B cell (primary cell): ENCODE measurements around the gene GPHA2. TPM values are rescaled to one million over a fixed set of nuclear protein-coding genes. Genes with fewer than 3 reads are reported as not detected.

Source experiments
- ATAC-seq: fragments of 200-7000 bp; cut with Tn5 transposase; one replicate; pipeline ENCODE4 v1.10.0; 2021; ENCODE audit warnings: low read depth, mild to moderate bottlenecking, moderate number of reproducible peaks, moderate library complexity
- CTCF ChIA-PET: fragments of 350-600 bp; sonication (Branson Sonifier 250); formaldehyde crosslinking; loops from one replicate; lab custom pipeline; 2021; ENCODE audit warnings: antibody characterized with exemption, inconsistent platforms; lab: Charles Lee
- POLR2A ChIA-PET: fragments of 350-600 bp; sonication (Branson Sonifier 250); formaldehyde crosslinking; loops from one replicate; lab custom pipeline; 2021; ENCODE audit warnings: antibody characterized with exemption; lab: Charles Lee
- DNase-seq: peaks from one replicate; pipeline ENCODE4 v3.0.0; 2013
- H2AFZ ChIP-seq: 2 replicates; pipeline ENCODE4 v1.6.1; 2012; ENCODE audit warnings: mild to moderate bottlenecking, low read depth, low read length; ENCODE audit not compliant: insufficient read depth, poor library complexity, severe bottlenecking
- H3K27ac ChIP-seq, 2 donors: 1 replicate in 1 of 2; 2 replicates in 1 of 2; pipeline ENCODE4 v1.5.1; 2012 to 2013; ENCODE audit warnings: low read length in 2 of 2, mild to moderate bottlenecking in 2 of 2, moderate library complexity in 1 of 2
- H3K27me3 ChIP-seq, 4 experiments: fragments of 200-600 bp in 1 of 4; sonication (generic) in 1 of 4; replicated peaks in 1 of 4; 1 replicate in 2 of 4; 2 replicates in 2 of 4; pipeline versions ENCODE4 v1.6.1 to v1.7.0; 2013 to 2016; ENCODE audit warnings: low read length in 3 of 4, mild to moderate bottlenecking in 2 of 4, mixed read lengths in 1 of 4, moderate library complexity in 1 of 4; ENCODE audit not compliant: insufficient read depth in 4 of 4, control insufficient read depth in 3 of 4; ENCODE audit errors: control extremely low read depth in 1 of 4
- H3K36me3 ChIP-seq, 2 experiments: replicated peaks in 1 of 2; 1 replicate in 1 of 2; 2 replicates in 1 of 2; pipeline versions ENCODE4 v1.6.1 to v1.7.1; 2013; ENCODE audit warnings: low read length in 1 of 2; ENCODE audit not compliant: insufficient read depth in 2 of 2, control insufficient read depth in 1 of 2; ENCODE audit errors: control extremely low read depth in 1 of 2, extremely low read depth in 1 of 2
- H3K4me1 ChIP-seq, 2 donors: fragments of 200-600 bp in 1 of 2; sonication (generic) in 1 of 2; 1 replicate in 1 of 2; 2 replicates in 1 of 2; pipeline versions ENCODE4 v1.5.1 to v1.6.1; 2013 to 2017; ENCODE audit warnings: low read length in 2 of 2; ENCODE audit not compliant: control insufficient read depth in 2 of 2, insufficient read depth in 2 of 2
- H3K4me2 ChIP-seq: replicated peaks from 2 replicates; pipeline ENCODE3; 2012; ENCODE audit warnings: mild to moderate bottlenecking, low read depth, low read length; ENCODE audit not compliant: poor library complexity, severe bottlenecking
- H3K4me3 ChIP-seq, 5 experiments: fragments of 200-600 bp in 1 of 5; sonication (generic) in 1 of 5; 1 replicate in 3 of 5; 2 replicates in 2 of 5; pipeline versions ENCODE4 v1.5.1 to v1.7.0; 2011 to 2016; ENCODE audit warnings: low read length in 4 of 5, mild to moderate bottlenecking in 4 of 5, low read depth in 2 of 5, control low read depth in 1 of 5, moderate library complexity in 1 of 5; ENCODE audit not compliant: insufficient read depth in 1 of 5; ENCODE audit errors: control extremely low read depth in 1 of 5, extremely low read depth in 1 of 5
- H3K79me2 ChIP-seq: fragments of 200-600 bp; sonication (generic); one replicate; pipeline ENCODE4 v1.6.0; 2016; ENCODE audit warnings: low read length; ENCODE audit not compliant: control insufficient read depth, insufficient read depth
- H3K9ac ChIP-seq: fragments of 200-600 bp; sonication (generic); 2 replicates; pipeline ENCODE4 v1.6.1; 2017; ENCODE audit warnings: mild to moderate bottlenecking, low read length, moderate library complexity
- H3K9me3 ChIP-seq, 3 donors: one replicate each; pipeline versions ENCODE4 v1.6.1 to v1.7.1; 2013; ENCODE audit warnings: low read length in 2 of 3; ENCODE audit not compliant: control insufficient read depth in 2 of 3, insufficient read depth in 1 of 3; ENCODE audit errors: control extremely low read depth in 1 of 3
- H4K20me1 ChIP-seq: 2 replicates; pipeline ENCODE4 v1.6.0; 2012; ENCODE audit warnings: mild to moderate bottlenecking, low read length; ENCODE audit not compliant: insufficient read depth, control insufficient read depth, poor library complexity, severe bottlenecking
- H3K27ac Mint-ChIP-seq: one replicate; pipeline ENCODE4 v1.8.0; 2021; ENCODE audit warnings: mixed read lengths
- H3K27me3 Mint-ChIP-seq: one replicate; pipeline ENCODE4 v1.8.0; 2021; ENCODE audit warnings: mixed read lengths
- H3K4me1 Mint-ChIP-seq: one replicate; pipeline ENCODE4 v1.8.0; 2021; ENCODE audit warnings: mixed read lengths
- H3K4me3 Mint-ChIP-seq: one replicate; pipeline ENCODE4 v1.8.0; 2021; ENCODE audit warnings: mixed read lengths
- H3K9me3 Mint-ChIP-seq: one replicate; pipeline ENCODE4 v1.8.0; 2022; ENCODE audit warnings: mixed read lengths; ENCODE audit not compliant: insufficient read depth
- CTCF ChIP-seq: fragments of 200-600 bp; IDR thresholded peaks from one replicate; pipeline ENCODE4 v1.8.0; 2022; ENCODE audit warnings: antibody characterized with exemption, mild to moderate bottlenecking
- EZH2 ChIP-seq: IDR thresholded peaks from 2 replicates; pipeline ENCODE4 v1.6.1; 2012; ENCODE audit warnings: borderline replicate concordance, low read depth, mild to moderate bottlenecking, moderate library complexity, low read length; ENCODE audit not compliant: insufficient read depth, poor library complexity, severe bottlenecking
- WGBS: methylation state at CpG from one replicate; pipeline ENCODE4 v1.1.5; 2013; ENCODE audit warnings: missing lambda C conversion rate; ENCODE audit not compliant: insufficient coverage; 5-methylcytosine and 5-hydroxymethylcytosine counted together
- intact Hi-C: fragments of 100-400 bp; cut with micrococcal nuclease; formaldehyde crosslinking; loops from one replicate; pipeline ENCODE4 v1.10.0; 2022
- polyA plus RNA-seq: library from polyadenylated mRNA; depleted of rRNA; stranded (reverse); fragments of >200 nt; gene quantifications from 2 replicates; pipeline ENCODE4 v1.2.3, GENCODE V29; 2012
- total RNA-seq, 2 donors: library from RNA; stranded (reverse); fragments of 120-200 nt in 1 of 2; gene quantifications; 1 replicate in 1 of 2; 2 replicates in 1 of 2; pipeline versions ENCODE4 v1.2.3 to v1.2.4, GENCODE V29; 2013 to 2022

The GPHA2 gene
- total and polyA plus RNA-seq, 2 donors (not counting 1 experiment from before 2014, with no cell fraction given), result 0.39 to 2.8 TPM

DNA sequence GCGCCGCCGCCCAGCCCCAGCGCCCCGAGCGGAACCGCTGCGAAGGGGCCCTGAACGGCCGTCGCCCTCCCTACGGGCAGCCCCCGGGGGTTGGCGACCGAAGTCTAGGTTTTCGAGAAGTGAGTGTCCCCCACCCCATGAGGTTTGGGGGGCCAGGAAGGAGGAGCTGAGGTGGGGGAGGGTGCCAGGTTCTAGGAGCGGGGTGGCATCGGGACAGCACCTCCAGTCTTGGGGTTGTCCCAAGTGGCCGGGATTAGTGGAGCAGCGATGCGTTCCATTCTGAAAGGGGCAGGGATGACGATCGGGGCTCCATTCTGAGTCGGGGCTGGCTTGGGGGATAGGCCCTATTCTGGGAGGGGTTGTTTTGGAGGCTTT is 10.8 kb downstream of the GPHA2 start:
- peak overlapping the region; percentile 82 for H3K27ac Mint-ChIP-seq
- peak overlapping the region; percentile 97 for H3K4me3 Mint-ChIP-seq
- Histone ChIP-seq H3K9me3 (no peaks in the 10 kb centered on the region), H3K27me3 (no peaks in the 10 kb centered on the region), H4K20me1 (peaks cover 13% of the 10 kb centered on the region), H3K27ac (peak overlapping the region in 1 of 2 donors; percentile 81), H2AFZ (peak overlapping the region; percentile 95), H3K9ac (peak overlapping the region; percentile 81), H3K79me2 (peaks cover 9% of the 10 kb centered on the region), H3K4me3 (peak overlapping the region; percentile 4 to 76 (median 69)), H3K4me2 (peak overlapping the region; percentile 95), H3K36me3 (peaks cover 0 to 10% of the 10 kb centered on the region in 2 experiments), H3K4me1 (peaks cover 14 to 33% of the 10 kb centered on the region in 2 donors)
- DNase-seq (no peak), ATAC-seq (no peak)
- intact Hi-C loops, result loop anchor here (1.0 to 2.0 kb wide), 7 partner anchors 9 to 256 kb away; partner anchors contain the start of genes CAPN1, CDCA5, SAC3D1 and SNX15
- H3K27me3 Mint-ChIP-seq, result no peaks in the 10 kb centered on the region
- no peak for TF ChIP-seq EZH2
- TF ChIP-seq CTCF, result no peak
- ChIA-PET CTCF (interaction anchor here (1.0 to 2.0 kb wide), 3 partner anchors 72 to 178 kb away, joined by 4 to 8 read pairs (median 4); partner anchors contain the start of gene BATF2), POLR2A (interaction anchor here (1.0 to 1.9 kb wide), 2 partner anchors 102 to 197 kb away, joined by 3 to 6 read pairs; partner anchors contain the start of genes FAU, MRPL49 and SNX15)
- H3K4me1 Mint-ChIP-seq, result peaks cover 22% of the 10 kb centered on the region
- no peaks in the 10 kb centered on the region for H3K9me3 Mint-ChIP-seq
- 1% methylated on average over 24 of the region's 24 CpGs for WGBS
